OCI-LY7 (cell line): ENCODE measurements around the gene FOXL3.
"Not testable (repeated sequence)": the region's sequence is repeated elsewhere in the genome, so short reads cannot be mapped to it uniquely, and the experiment has no call there.

Experiments used
- CTCF ChIP-seq: fragments of 200-600 bp; sonication (generic); conservative IDR thresholded peaks from 2 replicates; pipeline ENCODE4 v1.5.1; 2014; ENCODE audit warnings: mild to moderate bottlenecking, antibody characterized with exemption, low read length, moderate library complexity, mixed read lengths
- EZH2phosphoT487 ChIP-seq: fragments of 200-600 bp; sonication (generic); IDR thresholded peaks from 2 replicates; pipeline ENCODE4 v1.6.1; 2018; ENCODE audit warnings: low read depth, borderline replicate concordance, mild to moderate bottlenecking, mixed run types, antibody characterized with exemption, low read length, moderate library complexity, mixed read lengths

GRCh38 chr7:336149-336533 lies 46.2 kb downstream of the FOXL3 start:
- not testable (repeated sequence) for TF ChIP-seq CTCF, EZH2phosphoT487
